ENCODE results near the gene WRNIP1.

WRNIP1 gene

GRCh38 chr6:2807342-2808090 is 42.3 kb downstream of the WRNIP1 start:
- no peak for DNase-seq (ENCODE audit: low read depth)

- no peak for DNase-seq (ENCODE audit: low read depth)
These were observed 43.8 kb downstream of the WRNIP1 start for GRCh38 chr6:2809015-2809414.

DNA sequence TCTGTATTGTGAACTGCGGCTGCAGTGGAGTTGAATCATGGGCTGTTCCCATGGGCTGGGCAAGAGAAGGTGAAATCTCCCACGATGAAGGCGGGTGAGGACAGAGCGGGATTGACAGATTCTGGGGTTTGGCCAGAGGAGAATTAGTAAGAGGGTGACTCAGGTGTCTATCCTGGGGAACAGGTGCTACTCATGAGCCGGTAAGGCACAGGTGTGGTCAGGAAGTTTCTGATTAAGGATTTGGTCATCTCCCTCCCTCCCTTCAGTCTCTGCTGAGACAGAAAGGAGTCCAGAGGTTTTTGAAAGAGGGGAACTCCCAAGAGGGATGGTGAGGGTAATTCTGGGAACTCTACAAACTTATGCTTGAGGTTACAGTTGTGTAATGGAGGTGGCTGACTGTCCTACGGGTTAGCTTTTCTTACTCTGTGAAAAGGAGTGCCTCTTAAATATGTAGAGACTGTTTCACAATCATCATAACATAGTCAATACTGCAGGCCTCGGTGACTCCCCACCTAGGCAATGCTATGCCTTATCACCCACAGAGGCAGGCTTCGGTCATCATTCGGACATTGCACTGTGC is 45.0 kb downstream of the WRNIP1 start:
- DNase-seq (ENCODE audit: low read depth), result no peak

- DNase-seq (ENCODE audit: low read depth), result no peak
These were observed 47.5 kb downstream of the WRNIP1 start for GRCh38 chr6:2812695-2813094.

DNA sequence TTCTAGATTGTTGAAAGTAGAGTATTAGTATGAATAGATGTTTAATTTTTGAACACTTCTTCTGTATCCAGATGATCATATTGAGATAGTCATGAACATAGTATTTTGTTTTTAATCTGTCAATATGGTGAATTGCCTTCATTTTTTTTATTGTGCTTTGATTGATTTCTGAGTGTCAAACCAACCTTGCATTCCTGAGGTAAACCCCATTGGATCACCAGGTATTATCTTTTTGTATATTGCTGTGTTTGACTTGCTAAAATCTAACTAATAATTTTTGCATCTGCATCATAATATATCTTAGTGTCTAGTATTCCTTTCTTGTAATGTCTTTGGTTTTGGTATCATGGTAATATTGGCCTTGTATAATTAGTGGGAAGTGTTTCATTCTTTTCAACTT is 51.0 kb downstream of the WRNIP1 start:
- no peak for DNase-seq (ENCODE audit: low read depth)

GRCh38 chr6:2817903-2818443 is 52.8 kb downstream of the WRNIP1 start:
- no peak for DNase-seq (ENCODE audit: low read depth)

DNA sequence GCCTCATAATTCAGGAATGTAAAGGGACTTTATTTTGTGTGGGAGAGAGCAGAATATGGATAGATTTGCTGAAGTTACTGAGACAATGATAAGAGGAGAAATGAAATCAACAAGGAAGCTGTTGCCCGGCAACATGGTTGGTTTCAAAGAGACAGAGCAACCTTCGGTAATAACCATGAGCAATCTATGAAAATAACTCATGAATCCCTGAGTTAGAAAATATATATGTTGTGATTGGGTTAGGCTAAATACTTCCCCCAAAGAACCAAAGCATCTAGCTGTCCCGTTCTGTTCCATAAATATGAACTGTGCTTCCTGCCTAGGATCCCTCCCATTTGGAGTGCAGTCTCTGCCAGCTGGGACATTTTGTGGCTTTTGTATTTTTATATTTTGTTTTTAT is 53.4 kb downstream of the WRNIP1 start:
- DNase-seq (ENCODE audit: low read depth), result no peak

DNA sequence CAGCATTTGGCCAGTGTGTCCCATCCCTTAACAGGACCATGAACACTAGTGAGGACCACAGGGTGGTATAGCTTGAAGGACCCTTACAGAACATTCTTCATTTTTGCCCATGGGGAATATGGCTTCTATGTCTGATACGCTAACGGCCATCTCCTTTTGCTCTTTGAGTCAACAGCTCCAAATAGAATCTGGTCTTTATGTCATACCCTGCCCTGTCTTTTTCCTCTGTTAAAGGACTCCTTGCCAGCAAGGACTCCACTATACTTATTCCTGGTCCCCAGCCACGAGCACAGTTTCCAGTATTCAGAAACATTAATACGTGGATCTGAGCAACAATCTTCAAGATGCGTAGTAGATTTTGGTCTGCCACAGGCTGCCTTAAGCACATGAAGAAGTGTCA is 53.9 kb downstream of the WRNIP1 start:
- DNase-seq (ENCODE audit: low read depth), result no peak

DNA sequence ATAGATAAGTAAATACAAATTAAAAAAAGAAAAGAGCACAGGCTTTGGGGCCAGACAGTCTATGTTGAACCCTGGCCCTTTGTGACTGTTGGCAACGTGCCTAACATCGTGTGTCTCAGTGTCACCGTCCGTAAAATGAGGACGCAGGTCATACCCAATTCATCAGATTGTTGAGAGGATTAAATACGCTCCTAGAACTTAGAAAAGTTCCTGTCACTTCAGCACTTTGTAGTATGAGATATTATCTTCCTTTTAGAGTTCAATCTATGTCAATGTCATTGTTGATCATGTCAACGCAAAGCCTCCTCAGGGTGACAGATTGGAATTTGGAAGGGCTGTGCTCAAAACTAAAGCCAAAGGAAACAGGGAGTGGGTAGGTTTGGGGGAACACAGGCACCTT is 54.8 kb downstream of the WRNIP1 start:
- DNase-seq (ENCODE audit: low read depth), result no peak

GRCh38 chr6:2820415-2820814 is 55.2 kb downstream of the WRNIP1 start:
- DNase-seq (ENCODE audit: low read depth), result no peak

GRCh38 chr6:2821554-2821953 is 56.4 kb downstream of the WRNIP1 start:
- DNase-seq (ENCODE audit: low read depth), result no peak

- no peak for DNase-seq (ENCODE audit: low read depth)
These were observed 58.1 kb downstream of the WRNIP1 start for GRCh38 chr6:2823104-2823850.

DNA sequence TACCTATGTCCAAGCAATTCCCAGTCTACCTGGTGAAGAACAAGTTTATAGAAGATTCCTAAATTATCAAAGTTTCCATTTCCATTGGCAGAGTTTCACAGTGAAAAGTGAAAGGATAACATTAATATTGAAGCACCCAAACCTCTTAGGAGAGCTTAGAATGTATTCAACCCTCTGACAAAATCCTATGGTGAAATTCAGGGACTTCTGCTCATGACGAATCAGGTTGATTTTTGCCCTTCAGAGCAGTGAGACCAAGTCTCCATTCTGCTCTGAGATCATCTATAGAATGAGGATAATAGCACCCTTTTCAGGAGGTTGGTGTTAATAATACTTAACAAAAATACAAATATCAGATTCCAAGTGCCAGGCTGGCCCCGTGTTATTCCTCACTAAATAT is 60.9 kb downstream of the WRNIP1 start:
- no peak for DNase-seq (ENCODE audit: low read depth)

DNA sequence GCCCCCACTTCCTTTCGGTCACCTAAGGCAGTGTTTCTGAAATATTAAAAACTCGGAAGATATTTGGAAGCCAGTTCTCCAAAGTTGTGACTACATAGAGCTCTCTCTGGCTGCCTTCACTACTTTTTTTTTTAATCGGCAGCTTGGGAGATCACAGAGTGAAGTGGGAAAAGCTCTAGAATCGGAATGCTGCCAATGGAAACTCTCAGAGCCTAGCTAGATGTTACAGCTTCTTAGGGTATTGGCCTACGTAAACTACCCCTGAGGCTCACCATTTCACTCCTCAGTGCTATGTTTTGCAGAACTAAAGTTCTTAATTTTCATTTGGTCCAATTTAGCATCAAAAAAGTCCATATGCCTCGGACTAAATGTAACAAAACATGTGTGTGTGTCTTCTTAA is 61.9 kb downstream of the WRNIP1 start:
- DNase-seq (ENCODE audit: low read depth), result no peak

DNA sequence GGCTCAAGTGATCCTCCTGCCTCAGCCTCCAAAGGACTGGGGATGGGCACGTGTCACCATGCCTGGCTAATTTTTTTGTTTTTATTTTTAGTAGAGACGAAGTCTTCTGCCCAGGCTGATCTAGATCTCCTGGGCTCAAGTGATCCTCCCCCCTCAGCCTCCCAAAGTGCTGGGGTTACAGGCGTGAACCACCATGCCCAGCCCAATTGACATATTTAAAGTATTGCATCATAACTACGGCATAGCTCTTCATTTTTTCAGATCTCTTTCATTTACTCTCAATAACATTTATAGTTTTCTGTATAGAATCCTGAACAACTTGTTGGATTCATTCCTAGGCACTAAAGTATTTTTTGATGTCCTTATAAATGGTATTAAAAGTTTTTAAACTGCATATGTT is 63.4 kb downstream of the WRNIP1 start:
- DNase-seq (ENCODE audit: low read depth), result no peak

DNA sequence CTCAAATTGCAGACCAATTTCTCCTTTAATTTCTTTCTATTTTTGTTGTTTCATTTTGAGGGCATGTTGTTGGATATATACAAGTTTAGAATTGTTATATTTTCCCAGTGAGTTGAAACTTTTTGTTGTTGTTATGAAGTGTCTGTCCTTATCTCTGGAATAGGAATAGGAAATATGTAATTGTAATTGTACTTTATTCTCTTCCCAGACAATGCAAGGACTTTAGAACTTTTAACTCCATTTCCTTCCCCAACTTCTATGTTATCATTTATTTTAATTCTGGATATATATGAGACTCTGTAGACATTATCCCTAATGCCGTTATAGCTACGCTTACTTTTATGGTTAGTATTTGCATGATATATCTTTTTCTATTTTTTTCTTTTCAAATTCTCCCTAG is 64.1 kb downstream of the WRNIP1 start:
- no peak for DNase-seq (ENCODE audit: low read depth)

GRCh38 chr6:2830183-2830582 is 65.0 kb downstream of the WRNIP1 start:
- no peak for DNase-seq (ENCODE audit: low read depth)

DNA sequence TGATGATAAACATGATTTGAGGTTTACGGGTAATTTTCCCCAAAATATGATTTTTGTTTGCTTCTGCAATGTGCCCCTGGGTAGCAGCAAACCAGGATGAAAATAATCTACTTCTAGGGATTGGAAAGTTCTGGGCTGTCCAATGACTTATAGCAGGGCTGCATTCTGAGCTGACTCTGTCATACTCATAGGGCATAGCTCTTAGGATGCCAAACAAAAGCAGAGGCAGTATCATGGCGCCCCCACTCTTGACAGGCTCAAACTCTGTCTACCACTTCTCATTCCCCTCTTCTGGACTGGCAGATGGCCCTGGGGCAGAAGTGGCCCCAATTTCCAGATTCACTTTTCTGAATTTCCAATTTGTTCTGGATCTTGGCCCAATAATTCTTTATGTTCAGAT is 66.2 kb downstream of the WRNIP1 start:
- DNase-seq (ENCODE audit: low read depth), result no peak

GRCh38 chr6:2834262-2834661 is 69.1 kb downstream of the WRNIP1 start:
- DNase-seq (ENCODE audit: low read depth), result no peak

Measured in stimulated activated CD8-positive, alpha-beta memory T cell treated with anti-CD3 and anti-CD28 coated beads, Interleukin-15, amount 100 ng/mL, for 24 hours (primary cell).